Measurements from ENCODE around the gene LRRC8D.

DNA sequence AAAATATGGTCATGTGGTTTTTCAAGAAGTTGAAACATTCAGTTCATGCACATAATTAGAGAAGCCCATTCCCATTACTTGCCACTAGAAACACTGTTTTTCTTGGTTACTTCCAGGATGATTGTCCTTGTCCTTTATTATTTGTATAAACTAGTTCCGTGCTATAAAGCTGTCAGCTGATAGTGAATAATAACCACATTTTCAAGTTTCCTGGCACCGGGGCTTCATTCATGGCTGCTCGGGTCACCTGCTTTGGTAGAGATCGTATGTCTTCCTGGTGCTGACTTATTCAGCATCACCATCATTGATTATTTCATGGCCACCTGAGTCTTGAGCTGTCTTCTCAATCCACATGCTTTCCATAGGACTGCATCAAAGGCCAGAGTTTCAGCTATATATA, 111.1 kb downstream of the LRRC8D start:
- no peak for TF ChIP-seq POLR2AphosphoS5 (IDR thresholded peaks at IDR 0.05; ENCODE audit: borderline replicate concordance, low read depth, low read length)
- no peak for TF ChIP-seq EZH2 (IDR thresholded peaks at IDR 0.05)
